Stimulated activated CD4-positive, alpha-beta T cell treated with anti-CD3 and anti-CD28 coated beads, Interleukin-2, amount 100 ng/mL, for 4 hours (primary cell): ENCODE data around the gene RRP12.
"Not testable (repeated sequence)": the region's sequence is repeated elsewhere in the genome, so short reads cannot be mapped to it uniquely, and the experiment has no call there.

Experiments
- DNase-seq: peaks from one replicate; pipeline ENCODE4 v3.0.0-alpha.2; 2020; ENCODE audit warnings: low read depth

RRP12 gene

GRCh38 chr10:97400665-97401454 is at the start of gene RRP12:
RRP12 (minus strand) TSS chr10:97401340; CDS start chr10:97401231, 109 bp downstream.
- DNase-seq: peak; percentile 83

- no peak for DNase-seq
These were observed 49.7 kb upstream of the RRP12 start for GRCh38 chr10:97450828-97451227.

GRCh38 chr10:97445722-97446639 is 44.8 kb upstream of the RRP12 start, which contains the start of the genes EXOSC1 and ZDHHC16:
EXOSC1 (minus strand) TSS chr10:97446006; CDS start chr10:97445985, 21 bp downstream.
ZDHHC16 (plus strand) TSS chr10:97446175; CDS start chr10:97451676, 5,501 bp downstream.
- DNase-seq: peak; percentile 90

GRCh38 chr10:97445357-97445721 is 44.2 kb upstream of the RRP12 start:
- no peak for DNase-seq

GRCh38 chr10:97444212-97444611 is 43.1 kb upstream of the RRP12 start:
- DNase-seq: no peak

- no peak for DNase-seq
These were observed 41.1 kb upstream of the RRP12 start for GRCh38 chr10:97442277-97442676.

GRCh38 chr10:97435211-97435610 is 34.1 kb upstream of the RRP12 start:
- no peak for DNase-seq

- no peak for DNase-seq
These were observed 33.4 kb upstream of the RRP12 start for GRCh38 chr10:97434557-97434956.

GRCh38 chr10:97434055-97434454 is 32.9 kb upstream of the RRP12 start:
- no peak for DNase-seq

GRCh38 chr10:97428572-97428981 is 27.4 kb upstream of the RRP12 start:
- DNase-seq: no peak

GRCh38 chr10:97427571-97428179 is 26.5 kb upstream of the RRP12 start:
- no peak for DNase-seq

- no peak for DNase-seq
These were observed 25.8 kb upstream of the RRP12 start for GRCh38 chr10:97426776-97427570.

- peak; percentile 94 for DNase-seq
These were observed 25.0 kb upstream of the RRP12 start, which contains the start of gene PGAM1 for GRCh38 chr10:97425964-97426775. PGAM1 (plus strand) TSS chr10:97426191; CDS start chr10:97426308, 117 bp downstream.

GRCh38 chr10:97423757-97424098 is 22.6 kb upstream of the RRP12 start:
- DNase-seq: not testable (repeated sequence)

- no peak for DNase-seq
These were observed 15.4 kb upstream of the RRP12 start for GRCh38 chr10:97416565-97416964.

- no peak for DNase-seq
These were observed 11.8 kb upstream of the RRP12 start for GRCh38 chr10:97412891-97413304.

GRCh38 chr10:97411406-97411805 is 10.3 kb upstream of the RRP12 start:
- no peak for DNase-seq

- DNase-seq: no peak
These were observed 7.4 kb upstream of the RRP12 start for GRCh38 chr10:97408496-97408992.

- no peak for DNase-seq
These were observed 6.8 kb upstream of the RRP12 start for GRCh38 chr10:97407952-97408248.

GRCh38 chr10:97407211-97407951 is 6.2 kb upstream of the RRP12 start:
- DNase-seq: peak; percentile 56
